ENCODE data around the gene PGA4. TPM values are rescaled to one million over a fixed set of nuclear protein-coding genes. Genes with fewer than 3 reads are reported as not detected.

The PGA4 gene
- total RNA-seq, 2 experiments from 2014 or later: not detected

Other genes starting within 250 kb of the PGA4 start
- 100 to 1,000 TPM; 303 to 313 TPM for gene CD5, start 119.9 kb upstream of the PGA4 start, total RNA-seq
- 1 to 10 TPM; 5.6 to 6.0 TPM for gene VPS37C, start 60.9 kb upstream of the PGA4 start, total RNA-seq
- gene PGA3, start 18.8 kb upstream of the PGA4 start, total RNA-seq: not detected
- gene PGA5, start 18.8 kb downstream of the PGA4 start, total RNA-seq: not detected
- 1 to 10 TPM; 2.4 to 3.1 TPM for gene VWCE, start 73.0 kb downstream of the PGA4 start, total RNA-seq
- 100 to 1,000 TPM; 168 to 181 TPM for gene DDB1, start 110.8 kb downstream of the PGA4 start, total RNA-seq
- gene TKFC, start 110.9 kb downstream of the PGA4 start, total RNA-seq: 10 to 100 TPM; 31.5 to 34.3 TPM
- 10 to 100 TPM; 43.6 to 44.7 TPM for gene CYB561A3, start 139.5 kb downstream of the PGA4 start, total RNA-seq
- gene TMEM138, start 140.0 kb downstream of the PGA4 start, total RNA-seq: 10 to 100 TPM; 53.4 to 57.7 TPM
- gene TMEM216, start 170.2 kb downstream of the PGA4 start, total RNA-seq: 10 to 100 TPM; 10.5 to 11.1 TPM
- 100 to 1,000 TPM; 115 to 118 TPM for gene CPSF7, start 207.6 kb downstream of the PGA4 start, total RNA-seq
- gene SDHAF2, start 207.8 kb downstream of the PGA4 start, total RNA-seq: 10 to 100 TPM; 48.5 to 53.1 TPM

All from activated naive CD8-positive, alpha-beta T cell treated with anti-CD3 and anti-CD28 coated beads, Interleukin-2, amount 10 ng/mL, durations not matched to agents 7 days and 5 days (primary cell).